Measurements from ENCODE around the gene CARMIL1. TPM values are rescaled to one million over a fixed set of nuclear protein-coding genes. Genes with fewer than 3 reads are reported as not detected.

Gene CARMIL1
- total and polyA plus RNA-seq, 10 of the 15 experiments (the other 5 are each of a cell fraction or from before 2014, with no cell fraction given) = 6.4 to 18.1 (median 10.3) TPM

DNA sequence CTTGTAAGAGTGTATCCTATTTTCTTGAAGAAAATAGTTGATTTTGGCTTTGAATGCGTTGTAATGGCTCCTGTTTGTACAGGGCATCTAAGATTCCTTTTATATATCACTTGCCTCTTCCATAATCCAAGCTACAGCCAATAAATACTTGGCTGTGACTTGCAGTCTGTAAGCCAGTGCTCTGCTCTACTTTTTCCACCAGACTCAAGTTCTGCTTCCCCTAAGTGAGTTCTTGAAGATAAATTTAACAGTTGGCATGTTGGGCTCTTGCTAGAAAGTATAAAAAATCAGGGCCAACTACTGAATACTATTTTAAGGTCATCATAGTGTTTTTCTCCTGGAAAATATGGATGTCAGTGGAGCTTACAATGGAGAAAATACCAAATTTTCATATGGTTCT, 336.3 kb downstream of the CARMIL1 start (continued):
- no peak for TF ChIP-seq MTA3 (IDR thresholded peaks at IDR 0.05; ENCODE audit: borderline replicate concordance, low read length)
- no peak for TF ChIP-seq SP1 (IDR thresholded peaks at IDR 0.05; ENCODE audit: low read depth, low read length)
- no peak for TF ChIP-seq PAX5 (IDR thresholded peaks at IDR 0.05; ENCODE audit: borderline replicate concordance, low read depth, low read length)

- intact Hi-C loops (cut with micrococcal nuclease; ENCODE audit: unreplicated experiment) = no loop called here
- Histone ChIP-seq H2AFZ (ENCODE audit: control insufficient read depth, low read depth, low read length) (no peak overlapping the region), H3K36me3 (ENCODE audit: control insufficient read depth in 2 of 2, insufficient read depth in 2 of 2, low read length in 1 of 2) (no peaks in the 10 kb centered on the region), H3K4me1 (ENCODE audit: control insufficient read depth, insufficient read depth, low read length) (no peaks in the 10 kb centered on the region), H4K20me1 (ENCODE audit: control insufficient read depth, insufficient read depth) (no peaks in the 10 kb centered on the region), H3K9me3 (replicated peaks; ENCODE audit: control insufficient read depth, insufficient read depth, low read length) (no peaks in the 10 kb centered on the region), H3K79me2 (ENCODE audit: control insufficient read depth, insufficient read depth, low read length) (no peaks in the 10 kb centered on the region), H3K9ac (ENCODE audit: control insufficient read depth, insufficient read depth, low read length) (no peak overlapping the region), H3K27me3 (replicated peaks in 1 of 2; ENCODE audit: control insufficient read depth in 2 of 2, insufficient read depth in 2 of 2, low read length in 1 of 2) (no peaks in the 10 kb centered on the region), H3K4me2 (ENCODE audit: control insufficient read depth, insufficient read depth) (no peak overlapping the region), H3K4me3 (no peak overlapping the region), H3K27ac (ENCODE audit: control insufficient read depth, insufficient read depth) (no peak overlapping the region)
- SMC1A ChIA-PET (ENCODE audit: uncharacterized antibody, unreplicated experiment) = interaction anchor here (0.6 to 1.4 kb wide), 7 partner anchors 8 to 395 kb away, joined by 3 to 5 read pairs (median 3); no protein-coding TSS in a partner anchor
- peak; percentile 84 for ATAC-seq
- RAD21 ChIA-PET (ENCODE audit: unreplicated experiment) = interaction anchor here (0.7 to 1.4 kb wide), 3 partner anchors 10 to 483 kb away, joined by 3 to 4 read pairs (median 3); no protein-coding TSS in a partner anchor
- BruUV-seq (replicated peaks) = no TSS peak
- POLR2A ChIA-PET = interaction anchor here (0.6 kb wide), 1 partner anchor 690 kb away, joined by 3 read pairs; no protein-coding TSS in a partner anchor
- no peak for DNase-seq (ENCODE audit: low read depth, low spot score)
- FAIRE-seq = peak; percentile 18
- CTCF ChIA-PET = interaction anchor here (0.6 to 2.2 kb wide), 9 partner anchors 13 to 375 kb away, joined by 3 to 12 read pairs (median 3); partner anchors contain the start of gene CARMIL1
- WGBS (ENCODE audit: insufficient coverage, insufficient replicate concordance, low lambda C conversion rate, missing lambda C conversion rate) = 20% methylated on average over 2 of the region's 2 CpGs
- in situ Hi-C loops (cut with MboI) = no loop called here
- TF ChIP-seq, protein P1, sequence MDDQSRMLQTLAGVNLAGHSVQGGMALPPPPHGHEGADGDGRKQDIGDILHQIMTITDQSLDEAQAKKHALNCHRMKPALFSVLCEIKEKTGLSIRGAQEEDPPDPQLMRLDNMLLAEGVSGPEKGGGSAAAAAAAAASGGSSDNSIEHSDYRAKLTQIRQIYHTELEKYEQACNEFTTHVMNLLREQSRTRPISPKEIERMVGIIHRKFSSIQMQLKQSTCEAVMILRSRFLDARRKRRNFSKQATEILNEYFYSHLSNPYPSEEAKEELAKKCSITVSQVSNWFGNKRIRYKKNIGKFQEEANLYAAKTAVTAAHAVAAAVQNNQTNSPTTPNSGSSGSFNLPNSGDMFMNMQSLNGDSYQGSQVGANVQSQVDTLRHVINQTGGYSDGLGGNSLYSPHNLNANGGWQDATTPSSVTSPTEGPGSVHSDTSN (IDR thresholded peaks at IDR 0.05; ENCODE audit: insufficient replicate concordance, low read depth, low read length) = no peak
- TF ChIP-seq KAT2A (conservative IDR thresholded peaks at IDR 0.05; ENCODE audit: control insufficient read depth, low read depth, low read length) (no peak), TCF3 (IDR thresholded peaks at IDR 0.05; ENCODE audit: borderline replicate concordance, insufficient read depth, low read depth, low read length) (no peak), CEBPB (IDR thresholded peaks at IDR 0.05; ENCODE audit: borderline replicate concordance in 1 of 2, low read depth in 2 of 2, low read length in 2 of 2) (no peak), HDAC2 (IDR thresholded peaks at IDR 0.05) (no peak), KLF5 (IDR thresholded peaks at IDR 0.05; ENCODE audit: partially characterized antibody) (no peak), HDGF (IDR thresholded peaks at IDR 0.05) (no peak), BCL11A (IDR thresholded peaks at IDR 0.05; ENCODE audit: low read depth, low read length) (0 out of 2 replicates have a peak, but pooled peaks have one; percentile 42), JUNB (IDR thresholded peaks at IDR 0.05) (no peak), IRF4 (IDR thresholded peaks at IDR 0.05; ENCODE audit: low read depth, low read length) (no peak), MEF2B (IDR thresholded peaks at IDR 0.05; ENCODE audit: partially characterized antibody, poor library complexity, severe bottlenecking) (no peak), POU2F2 (IDR thresholded peaks at IDR 0.05; ENCODE audit: borderline replicate concordance, low read depth, low read length) (no peak), CTCF (IDR thresholded peaks at IDR 0.05 in 2 of 3, conservative IDR thresholded peaks at IDR 0.05 in 1 of 3; ENCODE audit: control insufficient read depth in 2 of 3, extremely low read depth in 1 of 3, insufficient read depth in 1 of 3, low read depth in 3 of 3, low read length in 3 of 3) (no peak), ZBTB11 (CRISPR knock-in tag; IDR thresholded peaks at IDR 0.05) (no peak), MYB (IDR thresholded peaks at IDR 0.05; ENCODE audit: borderline replicate concordance, low read depth, low read length) (no peak)
Observed at GRCh38 chr6:25617997-25618396, 338.8 kb downstream of the CARMIL1 start.
